HEK293 (cell line): ENCODE results near the gene VARS1.

ENCODE experiments used
- BCL11B ChIP-seq: fragments of 450-650 bp; formaldehyde crosslinking; IDR thresholded peaks from 2 replicates; pipeline ENCODE4 v1.5.1; 2016; ENCODE audit warnings: low read depth, missing biosample characterization, missing genetic modification characterization
- GLI4 ChIP-seq: fragments of 450-650 bp; formaldehyde crosslinking; IDR thresholded peaks from 2 replicates; pipeline ENCODE4 v1.5.1; 2016; ENCODE audit warnings: missing biosample characterization, missing genetic modification characterization
- HOXC10 ChIP-seq: sonication (generic); formaldehyde crosslinking; IDR thresholded peaks from 2 replicates; pipeline ENCODE4 v1.8.1; 2023; ENCODE audit warnings: mild to moderate bottlenecking, missing genetic modification reagents
- HOXD13 ChIP-seq: sonication (generic); formaldehyde crosslinking; IDR thresholded peaks from 2 replicates; pipeline ENCODE4 v1.8.0; 2022; ENCODE audit warnings: missing genetic modification reagents, borderline replicate concordance
- IKZF3 ChIP-seq: fragments of 450-650 bp; IDR thresholded peaks from 2 replicates; pipeline ENCODE4 v1.5.0; 2018; ENCODE audit warnings: missing biosample characterization, mild to moderate bottlenecking, missing genetic modification characterization, moderate library complexity
- KLF1 ChIP-seq: fragments of 450-650 bp; formaldehyde crosslinking; IDR thresholded peaks from 2 replicates; pipeline ENCODE4 v1.5.1; 2016; ENCODE audit warnings: missing biosample characterization, missing genetic modification characterization
- MYNN ChIP-seq: fragments of 450-650 bp; formaldehyde crosslinking; IDR thresholded peaks from 2 replicates; pipeline ENCODE4 v1.5.1; 2016; ENCODE audit warnings: missing biosample characterization, missing genetic modification characterization, borderline replicate concordance
- RBAK ChIP-seq: fragments of 450-650 bp; formaldehyde crosslinking; IDR thresholded peaks from 2 replicates; pipeline ENCODE4 v1.5.1; 2016; ENCODE audit warnings: missing biosample characterization, missing genetic modification characterization
- SCRT2 ChIP-seq: fragments of 450-650 bp; formaldehyde crosslinking; IDR thresholded peaks from 2 replicates; pipeline ENCODE4 v1.5.1; 2016; ENCODE audit warnings: missing biosample characterization, missing genetic modification characterization
- WT1 ChIP-seq: fragments of 450-650 bp; formaldehyde crosslinking; IDR thresholded peaks from 2 replicates; pipeline ENCODE4 v1.5.1; 2016; ENCODE audit warnings: missing biosample characterization, missing genetic modification characterization
- ZBTB10 ChIP-seq: fragments of 450-650 bp; formaldehyde crosslinking; IDR thresholded peaks from 2 replicates; pipeline ENCODE4 v1.5.1; 2016; ENCODE audit warnings: missing biosample characterization, missing genetic modification characterization
- ZBTB17 ChIP-seq: fragments of 450-650 bp; formaldehyde crosslinking; IDR thresholded peaks from 2 replicates; pipeline ENCODE4 v1.5.1; 2016; ENCODE audit warnings: missing biosample characterization, missing genetic modification characterization
- ZBTB26 ChIP-seq: fragments of 450-650 bp; formaldehyde crosslinking; optimal IDR thresholded peaks from 2 replicates; pipeline ENCODE3; 2016; ENCODE audit warnings: missing biosample characterization, mild to moderate bottlenecking, missing genetic modification characterization
- ZFP3 ChIP-seq: fragments of 450-650 bp; formaldehyde crosslinking; IDR thresholded peaks from 2 replicates; pipeline ENCODE4 v1.5.1; 2016; ENCODE audit warnings: low read depth, missing biosample characterization, missing genetic modification characterization
- ZNF10 ChIP-seq: fragments of 450-650 bp; formaldehyde crosslinking; IDR thresholded peaks from 2 replicates; pipeline ENCODE4 v1.5.1; 2017; ENCODE audit warnings: missing biosample characterization, missing genetic modification characterization
- ZNF202 ChIP-seq: fragments of 450-650 bp; formaldehyde crosslinking; IDR thresholded peaks from 2 replicates; pipeline ENCODE4 v1.5.1; 2016; ENCODE audit warnings: missing biosample characterization, missing genetic modification characterization, borderline replicate concordance
- ZNF274 ChIP-seq, 2 experiments: fragments of 200-500 bp in 1 of 2; fragments of 450-650 bp in 1 of 2; sonication (Bioruptor generic) in 1 of 2; formaldehyde crosslinking in 1 of 2; IDR thresholded peaks; 2 replicates each; pipeline versions ENCODE4 v1.5.1 to v1.6.1; 2014 to 2016; ENCODE audit warnings: borderline replicate concordance in 1 of 2, inconsistent platforms in 1 of 2, low read length in 1 of 2, missing biosample characterization in 1 of 2, missing genetic modification characterization in 1 of 2
- ZNF37A ChIP-seq: fragments of 450-650 bp; IDR thresholded peaks from 2 replicates; pipeline ENCODE4 v1.5.1; 2018; ENCODE audit warnings: missing biosample characterization, missing genetic modification characterization
- ZNF391 ChIP-seq: fragments of 450-650 bp; formaldehyde crosslinking; IDR thresholded peaks from 2 replicates; pipeline ENCODE4 v1.5.1; 2016; ENCODE audit warnings: low read depth, missing biosample characterization, missing genetic modification characterization, borderline replicate concordance
- ZNF394 ChIP-seq: fragments of 450-650 bp; formaldehyde crosslinking; IDR thresholded peaks from 2 replicates; pipeline ENCODE4 v1.5.1; 2016; ENCODE audit warnings: missing biosample characterization, missing genetic modification characterization, mild to moderate bottlenecking, moderate library complexity, borderline replicate concordance
- ZNF48 ChIP-seq: fragments of 450-650 bp; formaldehyde crosslinking; IDR thresholded peaks from 2 replicates; pipeline ENCODE4 v1.5.1; 2016; ENCODE audit warnings: missing biosample characterization, missing genetic modification characterization
- ZNF544 ChIP-seq: fragments of 450-650 bp; formaldehyde crosslinking; IDR thresholded peaks from 2 replicates; pipeline ENCODE4 v1.5.0; 2017; ENCODE audit warnings: missing biosample characterization, missing genetic modification characterization
- ZNF549 ChIP-seq: fragments of 450-650 bp; IDR thresholded peaks from 2 replicates; pipeline ENCODE4 v1.5.1; 2018; ENCODE audit warnings: missing biosample characterization, missing genetic modification characterization, mild to moderate bottlenecking, inconsistent platforms, moderate library complexity
- ZNF555 ChIP-seq: fragments of 450-650 bp; formaldehyde crosslinking; conservative IDR thresholded peaks from 2 replicates; pipeline ENCODE4 v1.5.1; 2017; ENCODE audit warnings: missing biosample characterization, mild to moderate bottlenecking, missing genetic modification characterization, inconsistent platforms
- ZNF610 ChIP-seq: fragments of 450-650 bp; formaldehyde crosslinking; IDR thresholded peaks from 2 replicates; pipeline ENCODE4 v1.5.1; 2016; ENCODE audit warnings: missing biosample characterization, missing genetic modification characterization, borderline replicate concordance
- ZNF623 ChIP-seq: fragments of 450-650 bp; formaldehyde crosslinking; IDR thresholded peaks from 2 replicates; pipeline ENCODE4 v1.5.1; 2016; ENCODE audit warnings: missing biosample characterization, missing genetic modification characterization
- ZNF660 ChIP-seq: fragments of 450-650 bp; IDR thresholded peaks from 2 replicates; pipeline ENCODE4 v1.5.1; 2018; ENCODE audit warnings: missing biosample characterization, mild to moderate bottlenecking, missing genetic modification characterization
- ZNF664 ChIP-seq: fragments of 450-650 bp; formaldehyde crosslinking; IDR thresholded peaks from 2 replicates; pipeline ENCODE4 v1.5.1; 2016; ENCODE audit warnings: missing biosample characterization, missing genetic modification characterization
- ZNF76 ChIP-seq: fragments of 450-650 bp; formaldehyde crosslinking; IDR thresholded peaks from 2 replicates; pipeline ENCODE4; 2016; ENCODE audit warnings: low read depth, missing biosample characterization, missing genetic modification characterization, borderline replicate concordance
- ZNF768 ChIP-seq: fragments of 450-650 bp; formaldehyde crosslinking; IDR thresholded peaks from 2 replicates; pipeline ENCODE4 v1.5.1; 2018; ENCODE audit warnings: missing biosample characterization, mild to moderate bottlenecking, missing genetic modification characterization
- ZNF792 ChIP-seq: fragments of 450-650 bp; formaldehyde crosslinking; IDR thresholded peaks from 2 replicates; pipeline ENCODE4 v1.5.1; 2016; ENCODE audit warnings: missing biosample characterization, missing genetic modification characterization
- ZNF830 ChIP-seq: fragments of 450-650 bp; IDR thresholded peaks from 2 replicates; pipeline ENCODE4 v1.5.0; 2018; ENCODE audit warnings: missing biosample characterization, missing genetic modification characterization, low read depth, mild to moderate bottlenecking, moderate library complexity
- ZSCAN23 ChIP-seq: fragments of 450-650 bp; formaldehyde crosslinking; IDR thresholded peaks from 2 replicates; pipeline ENCODE4 v1.5.1; 2016; ENCODE audit warnings: missing biosample characterization, missing genetic modification characterization
- TF ChIP-seq, protein P1 (sequence below): fragments of 450-650 bp; formaldehyde crosslinking; IDR thresholded peaks from 2 replicates; pipeline ENCODE4 v1.5.1; 2017; ENCODE audit warnings: missing biosample characterization, missing genetic modification characterization
- TF ChIP-seq, protein P2 (sequence below): fragments of 450-650 bp; IDR thresholded peaks from 2 replicates; pipeline ENCODE4 v1.5.1; 2018; ENCODE audit warnings: missing biosample characterization, missing genetic modification characterization

Gene VARS1

GRCh38 chr6:31829633-31830283 is 34.2 kb upstream of the VARS1 start (continued):
- TF ChIP-seq ZBTB10 (tag by site-specific recombination) (no peak), HOXD13 (CRISPR knock-in tag) (no peak), SCRT2 (tag by site-specific recombination) (no peak), ZNF660 (tag by site-specific recombination) (no peak), ZNF623 (tag by site-specific recombination) (no peak; the same call in 1 of the 2 replicates), ZNF391 (tag by site-specific recombination) (no peak), ZNF202 (tag by site-specific recombination) (no peak), ZNF48 (tag by site-specific recombination) (no peak), ZNF664 (tag by site-specific recombination) (no peak), MYNN (tag by site-specific recombination) (no peak), BCL11B (peak; percentile 94), WT1 (peak; percentile 67; the same call in 1 of the 2 replicates), ZNF792 (tag by site-specific recombination) (no peak), KLF1 (tag by site-specific recombination) (no peak), ZFP3 (no peak), ZNF549 (no peak), GLI4 (tag by site-specific recombination) (no peak), IKZF3 (tag by site-specific recombination) (no peak), ZNF274 (IDR thresholded peaks at IDR 0.05; ENCODE audit: low read length) (no peak), ZNF274 (tag by site-specific recombination; IDR thresholded peaks at IDR 0.05; ENCODE audit: borderline replicate concordance) (no peak), ZSCAN23 (tag by site-specific recombination) (no peak), RBAK (tag by site-specific recombination) (no peak), ZNF830 (tag by site-specific recombination) (no peak), ZNF544 (tag by site-specific recombination) (no peak), ZNF10 (no peak), ZNF37A (no peak), ZNF394 (tag by site-specific recombination) (no peak), ZNF768 (tag by site-specific recombination) (no peak), ZNF610 (tag by site-specific recombination) (no peak), ZBTB26 (no peak), ZNF555 (tag by site-specific recombination) (no peak), ZBTB17 (tag by site-specific recombination) (peak; percentile 41), ZNF76 (tag by site-specific recombination) (no peak), HOXC10 (no peak)
- TF ChIP-seq, protein P1, sequence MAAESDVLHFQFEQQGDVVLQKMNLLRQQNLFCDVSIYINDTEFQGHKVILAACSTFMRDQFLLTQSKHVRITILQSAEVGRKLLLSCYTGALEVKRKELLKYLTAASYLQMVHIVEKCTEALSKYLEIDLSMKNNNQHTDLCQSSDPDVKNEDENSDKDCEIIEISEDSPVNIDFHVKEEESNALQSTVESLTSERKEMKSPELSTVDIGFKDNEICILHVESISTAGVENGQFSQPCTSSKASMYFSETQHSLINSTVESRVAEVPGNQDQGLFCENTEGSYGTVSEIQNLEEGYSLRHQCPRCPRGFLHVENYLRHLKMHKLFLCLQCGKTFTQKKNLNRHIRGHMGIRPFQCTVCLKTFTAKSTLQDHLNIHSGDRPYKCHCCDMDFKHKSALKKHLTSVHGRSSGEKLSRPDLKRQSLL (tag by site-specific recombination), result no peak
- TF ChIP-seq, protein P2, sequence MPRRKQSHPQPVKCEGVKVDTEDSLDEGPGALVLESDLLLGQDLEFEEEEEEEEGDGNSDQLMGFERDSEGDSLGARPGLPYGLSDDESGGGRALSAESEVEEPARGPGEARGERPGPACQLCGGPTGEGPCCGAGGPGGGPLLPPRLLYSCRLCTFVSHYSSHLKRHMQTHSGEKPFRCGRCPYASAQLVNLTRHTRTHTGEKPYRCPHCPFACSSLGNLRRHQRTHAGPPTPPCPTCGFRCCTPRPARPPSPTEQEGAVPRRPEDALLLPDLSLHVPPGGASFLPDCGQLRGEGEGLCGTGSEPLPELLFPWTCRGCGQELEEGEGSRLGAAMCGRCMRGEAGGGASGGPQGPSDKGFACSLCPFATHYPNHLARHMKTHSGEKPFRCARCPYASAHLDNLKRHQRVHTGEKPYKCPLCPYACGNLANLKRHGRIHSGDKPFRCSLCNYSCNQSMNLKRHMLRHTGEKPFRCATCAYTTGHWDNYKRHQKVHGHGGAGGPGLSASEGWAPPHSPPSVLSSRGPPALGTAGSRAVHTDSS (tag by site-specific recombination), result no peak
